ENCODE data around the gene EXOC4. TPM values are rescaled to one million over a fixed set of nuclear protein-coding genes. Genes with fewer than 3 reads are reported as not detected.

Gene EXOC4
- total and polyA plus RNA-seq, 2 donors from 2014 or later: 22.8 to 78.7 TPM

GRCh38 chr7:133584956-133585668 lies 332.2 kb downstream of the EXOC4 start:
- TF ChIP-seq CTCF (IDR thresholded peaks at IDR 0.05; ENCODE audit: borderline replicate concordance, extremely low read depth, insufficient read depth): no peak
- no peak for FAIRE-seq
- H3K4me1 ChIP-seq (ENCODE audit: control insufficient read depth in 2 of 3, insufficient read depth in 2 of 3, low read depth in 1 of 3, low read length in 3 of 3): no peaks in the 10 kb centered on the region

GRCh38 chr7:133586253-133586652 lies 333.4 kb downstream of the EXOC4 start:
- H3K4me1 ChIP-seq (ENCODE audit: control insufficient read depth in 2 of 3, insufficient read depth in 2 of 3, low read depth in 1 of 3, low read length in 3 of 3): no peaks in the 10 kb centered on the region
- H3K27me3 ChIP-seq (ENCODE audit: control insufficient read depth, insufficient read depth, low read length): no peaks in the 10 kb centered on the region
- H3K9me3 ChIP-seq (ENCODE audit: control insufficient read depth in 2 of 3, insufficient read depth in 1 of 3, low read length in 3 of 3): no peaks in the 10 kb centered on the region
- intact Hi-C loops (cut with DNase I): no loop called here
- no peak for TF ChIP-seq CTCF (IDR thresholded peaks at IDR 0.05; ENCODE audit: borderline replicate concordance, extremely low read depth, insufficient read depth)
- no peak for DNase-seq
- no peak overlapping the region for H3K9ac ChIP-seq (ENCODE audit: low read length in 3 of 3)
- no peak overlapping the region for H3K4me3 ChIP-seq (ENCODE audit: low read length in 3 of 3)
- no peak overlapping the region for H3K27ac ChIP-seq (ENCODE audit: low read depth in 2 of 2, low read length in 2 of 2)
- FAIRE-seq: no peak
- H3K36me3 ChIP-seq (ENCODE audit: control insufficient read depth in 2 of 3, insufficient read depth in 3 of 3, low read length in 3 of 3): no peaks in the 10 kb centered on the region

More at GRCh38 chr7:133584956-133585668, 332.2 kb downstream of the EXOC4 start:
- Histone ChIP-seq H3K27me3 (ENCODE audit: control insufficient read depth, insufficient read depth, low read length) (no peaks in the 10 kb centered on the region), H3K36me3 (ENCODE audit: control insufficient read depth in 2 of 3, insufficient read depth in 3 of 3, low read length in 3 of 3) (no peaks in the 10 kb centered on the region), H3K9ac (ENCODE audit: low read length in 3 of 3) (no peak overlapping the region), H3K27ac (ENCODE audit: low read depth in 2 of 2, low read length in 2 of 2) (no peak overlapping the region), H3K4me3 (ENCODE audit: low read length in 3 of 3) (no peak overlapping the region), H3K9me3 (ENCODE audit: control insufficient read depth in 2 of 3, insufficient read depth in 1 of 3, low read length in 3 of 3) (no peaks in the 10 kb centered on the region)
- intact Hi-C loops (cut with DNase I): no loop called here
- DNase-seq: peak in 2 of 5 donors; percentile 22 to 53

GRCh38 chr7:133587903-133588302 lies 335.0 kb downstream of the EXOC4 start:
- Histone ChIP-seq H3K4me3 (ENCODE audit: low read length in 3 of 3) (no peak overlapping the region), H3K27ac (ENCODE audit: low read depth in 2 of 2, low read length in 2 of 2) (no peak overlapping the region), H3K9ac (ENCODE audit: low read length in 3 of 3) (no peak overlapping the region), H3K27me3 (ENCODE audit: control insufficient read depth, insufficient read depth, low read length) (no peaks in the 10 kb centered on the region), H3K9me3 (ENCODE audit: control insufficient read depth in 2 of 3, insufficient read depth in 1 of 3, low read length in 3 of 3) (no peaks in the 10 kb centered on the region), H3K4me1 (ENCODE audit: control insufficient read depth in 2 of 3, insufficient read depth in 2 of 3, low read depth in 1 of 3, low read length in 3 of 3) (no peaks in the 10 kb centered on the region), H3K36me3 (ENCODE audit: control insufficient read depth in 2 of 3, insufficient read depth in 3 of 3, low read length in 3 of 3) (no peaks in the 10 kb centered on the region)
- TF ChIP-seq CTCF (IDR thresholded peaks at IDR 0.05; ENCODE audit: borderline replicate concordance, extremely low read depth, insufficient read depth): no peak
- intact Hi-C loops (cut with DNase I): no loop called here
- peak in 2 of 5 donors; percentile 34 to 63 for DNase-seq
- FAIRE-seq: no peak

All from kidney (tissue), 14 donors.